Chondrocyte (in vitro differentiated cells): ENCODE data around the gene BPI. TPM values are rescaled to one million over a fixed set of nuclear protein-coding genes. Genes with fewer than 3 reads are reported as not detected.
"Not testable (repeated sequence)": the region's sequence is repeated elsewhere in the genome, so short reads cannot be mapped to it uniquely, and the experiment has no call there.

ENCODE experiments used
- DNase-seq: peaks from one replicate; pipeline ENCODE4 v3.0.0; 2021; ENCODE audit warnings: mixed read lengths, low spot score
- H3K27ac Mint-ChIP-seq: one replicate; pipeline ENCODE4 v1.8.0; 2021; ENCODE audit warnings: mild to moderate bottlenecking, moderate library complexity, mixed read lengths; ENCODE audit not compliant: unreplicated experiment
- H3K27me3 Mint-ChIP-seq: 2 replicates; pipeline ENCODE4 v1.8.0; 2021; ENCODE audit warnings: low read depth, mixed read lengths
- H3K36me3 Mint-ChIP-seq: 2 replicates; pipeline ENCODE4 v1.8.0; 2021; ENCODE audit warnings: low read depth, mixed read lengths
- H3K4me1 Mint-ChIP-seq: 2 replicates; pipeline ENCODE4 v1.8.0; 2021; ENCODE audit warnings: low read depth, mild to moderate bottlenecking, mixed read lengths
- H3K4me3 Mint-ChIP-seq: one replicate; pipeline ENCODE4 v1.8.0; 2021; ENCODE audit warnings: mild to moderate bottlenecking, moderate library complexity, mixed read lengths; ENCODE audit not compliant: unreplicated experiment
- H3K9me3 Mint-ChIP-seq: 2 replicates; pipeline ENCODE4 v1.8.0; 2021; ENCODE audit warnings: low read depth, mixed read lengths
- total RNA-seq: library from RNA; stranded (reverse); gene quantifications from 3 replicates; pipeline ENCODE4 v1.2.1, GENCODE V29; 2021
- TF ChIP-seq, protein P1 (sequence below): fragments of 200-600 bp; sonication (generic); IDR thresholded peaks from 2 replicates; pipeline ENCODE4 v1.5.0; 2021; ENCODE audit warnings: antibody characterized with exemption, mild to moderate bottlenecking, moderate library complexity

Gene BPI
- total RNA-seq, 1 donor from 2014 or later = 0.55 TPM

DNA sequence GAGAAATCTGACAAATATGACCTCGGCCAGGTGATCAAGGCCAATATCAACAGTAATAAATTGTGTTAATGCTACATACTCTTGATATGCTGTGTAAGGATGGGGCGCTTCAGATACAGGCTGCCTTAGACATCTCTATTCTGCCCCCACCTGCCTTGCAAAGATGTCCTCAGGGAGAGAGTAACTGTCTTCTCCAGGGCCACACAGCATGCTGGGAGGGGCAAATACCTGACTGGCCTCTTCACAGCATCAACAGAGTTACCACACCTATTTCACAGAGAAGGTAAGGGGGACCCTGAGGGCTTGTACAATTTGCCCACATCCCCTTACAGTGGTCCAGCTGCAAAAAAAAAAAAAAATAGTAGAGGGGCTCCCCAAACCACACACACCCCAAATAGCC lies 26.3 kb upstream of the BPI start:
- DNase-seq = peak; percentile 11
- H3K36me3 Mint-ChIP-seq = no peaks in the 10 kb centered on the region
- H3K27ac Mint-ChIP-seq = peak overlapping the region; percentile 92
- H3K9me3 Mint-ChIP-seq = peaks cover 5% of the 10 kb centered on the region
- no peaks in the 10 kb centered on the region for H3K27me3 Mint-ChIP-seq
- H3K4me3 Mint-ChIP-seq = no peak overlapping the region
- peaks cover 65% of the 10 kb centered on the region for H3K4me1 Mint-ChIP-seq
- TF ChIP-seq, protein P1, sequence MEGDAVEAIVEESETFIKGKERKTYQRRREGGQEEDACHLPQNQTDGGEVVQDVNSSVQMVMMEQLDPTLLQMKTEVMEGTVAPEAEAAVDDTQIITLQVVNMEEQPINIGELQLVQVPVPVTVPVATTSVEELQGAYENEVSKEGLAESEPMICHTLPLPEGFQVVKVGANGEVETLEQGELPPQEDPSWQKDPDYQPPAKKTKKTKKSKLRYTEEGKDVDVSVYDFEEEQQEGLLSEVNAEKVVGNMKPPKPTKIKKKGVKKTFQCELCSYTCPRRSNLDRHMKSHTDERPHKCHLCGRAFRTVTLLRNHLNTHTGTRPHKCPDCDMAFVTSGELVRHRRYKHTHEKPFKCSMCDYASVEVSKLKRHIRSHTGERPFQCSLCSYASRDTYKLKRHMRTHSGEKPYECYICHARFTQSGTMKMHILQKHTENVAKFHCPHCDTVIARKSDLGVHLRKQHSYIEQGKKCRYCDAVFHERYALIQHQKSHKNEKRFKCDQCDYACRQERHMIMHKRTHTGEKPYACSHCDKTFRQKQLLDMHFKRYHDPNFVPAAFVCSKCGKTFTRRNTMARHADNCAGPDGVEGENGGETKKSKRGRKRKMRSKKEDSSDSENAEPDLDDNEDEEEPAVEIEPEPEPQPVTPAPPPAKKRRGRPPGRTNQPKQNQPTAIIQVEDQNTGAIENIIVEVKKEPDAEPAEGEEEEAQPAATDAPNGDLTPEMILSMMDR = no peak

DNA sequence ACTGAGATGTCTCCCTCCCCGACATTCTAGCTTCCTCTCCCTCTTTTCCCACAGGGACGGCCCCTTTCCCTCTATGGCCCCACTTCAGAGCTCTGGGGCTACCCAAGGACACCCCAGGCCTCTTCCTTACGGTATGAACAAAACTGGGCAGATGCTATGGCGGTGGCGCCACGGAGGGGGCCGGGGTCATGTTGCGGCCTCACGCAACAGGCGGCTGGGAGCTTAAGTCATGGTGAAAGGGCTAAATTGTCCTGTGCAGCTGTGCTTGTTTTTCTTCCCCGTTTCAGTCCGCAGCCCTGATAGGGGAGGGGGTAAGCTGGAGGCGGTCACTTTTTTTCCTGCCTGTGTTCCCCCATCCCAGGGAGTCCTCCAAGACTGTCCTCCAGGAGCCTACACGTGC lies 25.8 kb upstream of the BPI start:
- Mint-ChIP-seq H3K4me1 (peaks cover 61% of the 10 kb centered on the region), H3K4me3 (no peak overlapping the region), H3K36me3 (no peaks in the 10 kb centered on the region), H3K27ac (peak overlapping the region; percentile 92), H3K9me3 (peaks cover 5% of the 10 kb centered on the region), H3K27me3 (no peaks in the 10 kb centered on the region)
- TF ChIP-seq, protein P1 = no peak
- peak; percentile 55 for DNase-seq

DNA sequence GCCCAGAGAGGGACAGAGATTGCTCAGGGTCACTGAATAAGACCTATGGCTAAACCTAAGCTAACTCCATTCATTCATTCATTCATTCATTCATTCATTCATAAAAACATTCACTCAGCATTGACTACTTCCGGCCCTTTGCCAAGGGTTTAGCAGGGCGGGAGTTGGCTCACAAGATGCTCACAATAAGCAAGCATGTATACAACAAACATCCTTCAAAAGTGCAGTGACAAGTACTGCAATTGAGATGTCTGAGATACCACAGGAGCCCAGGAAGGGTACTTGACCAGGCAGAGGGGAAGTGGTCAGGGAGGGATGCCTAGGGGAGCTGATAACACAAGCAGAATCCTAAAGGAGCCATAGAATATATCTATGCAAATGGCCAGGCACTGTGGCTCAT lies 25.2 kb upstream of the BPI start:
- H3K27ac Mint-ChIP-seq = peak overlapping the region; percentile 94
- peaks cover 5% of the 10 kb centered on the region for H3K9me3 Mint-ChIP-seq
- H3K36me3 Mint-ChIP-seq = no peaks in the 10 kb centered on the region
- DNase-seq = peak; percentile 4
- H3K27me3 Mint-ChIP-seq = no peaks in the 10 kb centered on the region
- TF ChIP-seq, protein P1 = no peak
- peaks cover 60% of the 10 kb centered on the region for H3K4me1 Mint-ChIP-seq
- H3K4me3 Mint-ChIP-seq = no peak overlapping the region

DNA sequence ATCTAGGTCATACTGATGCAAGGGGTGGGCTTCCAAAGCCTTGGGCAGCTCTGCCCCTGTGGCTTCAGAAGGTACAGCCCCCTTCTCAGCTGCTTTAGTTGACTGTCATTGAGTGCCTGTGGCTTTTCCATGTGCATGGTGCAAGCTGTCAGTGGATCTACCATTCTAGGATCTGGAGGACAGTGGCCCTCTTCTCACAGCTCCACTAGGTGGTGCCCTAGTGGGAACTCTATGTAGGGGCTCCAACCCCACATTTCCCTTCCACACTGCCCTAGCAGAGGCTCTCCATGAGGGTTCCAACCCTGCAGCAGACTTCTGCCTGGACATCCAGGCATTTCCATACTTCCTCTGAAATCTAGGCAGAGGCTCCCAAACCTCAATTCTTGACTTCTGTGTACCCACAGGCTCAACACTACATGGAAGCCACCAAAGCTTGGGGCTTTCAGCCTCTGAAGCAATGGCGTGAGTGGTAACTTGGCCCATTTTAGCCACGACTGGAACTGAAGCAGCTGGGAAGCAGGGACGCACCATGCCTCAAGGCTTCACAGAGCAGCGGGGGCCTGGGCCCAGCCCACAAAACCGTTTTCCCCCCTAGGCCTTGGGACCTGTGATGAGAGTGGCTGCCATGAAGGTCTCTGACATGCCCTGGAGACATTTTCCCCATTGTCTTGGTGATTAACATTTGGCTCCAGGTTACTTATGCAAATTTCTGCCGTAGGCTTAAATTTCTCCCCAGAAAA lies 22.6 kb upstream of the BPI start:
- TF ChIP-seq, protein P1 = peak; percentile 23
- not testable (repeated sequence) for H3K27me3 Mint-ChIP-seq

DNA sequence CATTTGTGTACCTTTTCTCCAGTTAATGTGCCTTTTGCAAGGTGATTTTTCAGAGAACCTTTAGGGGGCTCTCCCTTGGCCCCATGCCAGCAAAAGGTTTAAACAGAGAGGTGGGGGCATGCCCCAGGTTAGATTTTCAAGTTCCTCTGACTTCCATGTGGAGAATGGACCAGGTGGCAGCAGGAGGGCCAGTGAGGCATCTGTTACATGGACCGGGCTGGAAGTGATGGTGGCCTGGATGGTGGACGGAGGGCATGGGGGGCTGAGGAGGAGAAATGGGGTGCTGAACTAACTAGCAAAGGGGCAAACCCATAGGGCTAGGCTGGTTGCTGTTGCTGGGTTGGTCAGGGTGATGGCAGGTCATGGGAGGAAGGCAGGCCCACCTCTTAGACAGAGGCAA lies 20.7 kb upstream of the BPI start:
- H3K27me3 Mint-ChIP-seq = no peaks in the 10 kb centered on the region
- peaks cover 49% of the 10 kb centered on the region for H3K4me1 Mint-ChIP-seq
- H3K36me3 Mint-ChIP-seq = peaks cover 2% of the 10 kb centered on the region
- H3K9me3 Mint-ChIP-seq = peaks cover 3% of the 10 kb centered on the region
- H3K4me3 Mint-ChIP-seq = no peak overlapping the region
- H3K27ac Mint-ChIP-seq = no peak overlapping the region
- peak; percentile 40 for DNase-seq
- TF ChIP-seq, protein P1 = no peak

More for the DNA sequence above, 22.6 kb upstream of the BPI start:
- H3K4me3 Mint-ChIP-seq, DNase-seq, H3K9me3 Mint-ChIP-seq, H3K27ac Mint-ChIP-seq, H3K36me3 Mint-ChIP-seq: not testable (repeated sequence)
- peaks cover 43% of the 10 kb centered on the region for H3K4me1 Mint-ChIP-seq

DNA sequence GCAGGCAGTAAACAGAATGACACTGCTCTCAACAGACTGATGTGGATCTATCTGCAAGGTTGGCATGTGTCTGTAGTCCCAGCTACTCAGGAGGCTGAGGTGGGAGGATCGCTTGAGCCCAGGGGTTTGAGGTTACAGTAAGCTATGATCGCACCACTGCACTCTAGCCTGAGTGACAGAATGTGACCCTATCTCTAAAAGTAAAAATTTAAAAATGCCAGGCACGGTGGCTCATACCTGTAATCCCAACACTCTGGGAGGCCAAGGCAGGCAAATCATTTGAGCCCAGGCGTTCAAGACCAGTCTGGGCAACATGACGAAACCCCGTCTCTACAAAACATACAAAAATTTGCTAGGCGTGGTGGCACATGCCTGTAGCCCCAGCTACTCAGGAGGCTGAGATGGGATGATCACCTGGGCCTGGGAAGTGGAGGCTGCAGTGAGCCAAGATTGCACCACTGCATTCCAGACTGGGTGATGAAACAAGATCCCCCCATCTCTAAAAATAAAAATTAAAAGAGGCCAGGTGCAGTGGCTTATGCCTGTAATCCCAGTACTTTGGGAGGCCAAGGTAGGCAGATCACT lies 19.8 kb upstream of the BPI start:
- not testable (repeated sequence) for H3K9me3 Mint-ChIP-seq, H3K4me3 Mint-ChIP-seq, H3K27ac Mint-ChIP-seq, H3K36me3 Mint-ChIP-seq, H3K27me3 Mint-ChIP-seq, DNase-seq
- peaks cover 43% of the 10 kb centered on the region for H3K4me1 Mint-ChIP-seq
